RWPE1 (cell line): Measurements from ENCODE around the gene BCAS1.

Source experiments
- CTCF ChIA-PET: fragments of 350-600 bp; sonication (Branson Sonifier 250); formaldehyde crosslinking; extraction: SDS; loops from one replicate; lab custom pipeline; 2021; lab: Yijun Ruan, JAX
- POLR2A ChIA-PET: fragments of 400-600 bp; formaldehyde crosslinking; extraction: SDS; loops from one replicate; lab custom pipeline; 2020; ENCODE audit warnings: antibody characterized with exemption; ENCODE audit not compliant: low non-redundant PET; lab: Yijun Ruan, JAX
- DNase-seq: peaks from one replicate; pipeline ENCODE4 v3.0.0; 2012; ENCODE audit warnings: low spot score
- H3K27ac ChIP-seq: fragments of 450-650 bp; 2 replicates; pipeline ENCODE4 v1.5.1; 2017
- TF ChIP-seq, protein P1 (sequence below): fragments of 450-650 bp; conservative IDR thresholded peaks from 2 replicates; pipeline ENCODE4 v1.5.1; 2017; ENCODE audit warnings: low read depth, mild to moderate bottlenecking

The BCAS1 gene

DNA sequence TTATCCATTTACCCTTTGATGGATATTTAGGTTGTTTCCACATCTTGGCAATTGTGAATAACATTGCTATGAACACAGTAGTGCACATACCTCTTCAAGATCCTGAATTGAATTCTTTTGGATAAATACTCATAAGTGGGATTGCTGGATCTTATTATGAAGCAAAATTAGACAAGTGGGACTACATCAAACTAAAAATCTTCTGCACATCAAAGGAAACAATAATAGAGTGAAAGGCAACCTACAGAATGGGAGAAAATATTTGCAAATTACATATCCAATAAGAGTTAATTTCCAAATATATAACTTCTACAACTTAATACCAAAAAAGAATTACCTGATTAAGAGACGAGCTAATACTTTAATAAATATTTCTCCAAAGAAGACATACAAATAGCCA, 38.4 kb upstream of the BCAS1 start:
- TF ChIP-seq, protein P1, sequence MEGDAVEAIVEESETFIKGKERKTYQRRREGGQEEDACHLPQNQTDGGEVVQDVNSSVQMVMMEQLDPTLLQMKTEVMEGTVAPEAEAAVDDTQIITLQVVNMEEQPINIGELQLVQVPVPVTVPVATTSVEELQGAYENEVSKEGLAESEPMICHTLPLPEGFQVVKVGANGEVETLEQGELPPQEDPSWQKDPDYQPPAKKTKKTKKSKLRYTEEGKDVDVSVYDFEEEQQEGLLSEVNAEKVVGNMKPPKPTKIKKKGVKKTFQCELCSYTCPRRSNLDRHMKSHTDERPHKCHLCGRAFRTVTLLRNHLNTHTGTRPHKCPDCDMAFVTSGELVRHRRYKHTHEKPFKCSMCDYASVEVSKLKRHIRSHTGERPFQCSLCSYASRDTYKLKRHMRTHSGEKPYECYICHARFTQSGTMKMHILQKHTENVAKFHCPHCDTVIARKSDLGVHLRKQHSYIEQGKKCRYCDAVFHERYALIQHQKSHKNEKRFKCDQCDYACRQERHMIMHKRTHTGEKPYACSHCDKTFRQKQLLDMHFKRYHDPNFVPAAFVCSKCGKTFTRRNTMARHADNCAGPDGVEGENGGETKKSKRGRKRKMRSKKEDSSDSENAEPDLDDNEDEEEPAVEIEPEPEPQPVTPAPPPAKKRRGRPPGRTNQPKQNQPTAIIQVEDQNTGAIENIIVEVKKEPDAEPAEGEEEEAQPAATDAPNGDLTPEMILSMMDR, result no peak
- POLR2A ChIA-PET, result no interaction called here
- CTCF ChIA-PET, result interaction anchor here (0.5 to 1.6 kb wide), 6 partner anchors 12 to 402 kb away, joined by 3 to 6 read pairs (median 3); no protein-coding TSS in a partner anchor
- H3K27ac ChIP-seq, result no peak overlapping the region
- DNase-seq, result no peak

DNA sequence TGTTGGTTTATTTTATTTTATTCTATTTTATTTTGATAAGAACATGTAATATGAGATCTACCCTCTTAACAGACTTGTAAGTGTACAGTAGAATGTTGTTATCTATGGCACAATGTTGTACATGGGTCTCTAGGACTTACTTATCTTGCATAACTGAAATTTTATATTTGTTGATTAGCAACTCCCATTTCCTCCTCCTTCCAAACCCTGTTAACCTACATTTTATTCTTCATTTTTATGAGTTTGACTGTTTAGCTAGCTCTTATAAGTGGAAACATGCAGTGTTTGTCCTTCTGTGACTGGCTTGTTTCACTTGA, 37.9 kb upstream of the BCAS1 start:
- no peak for DNase-seq
- CTCF ChIA-PET, result interaction anchor here (1.6 kb wide), 1 partner anchor 91 kb away, joined by 6 read pairs; no protein-coding TSS in a partner anchor
- POLR2A ChIA-PET, result no interaction called here
- TF ChIP-seq, protein P1, result no peak
- no peak overlapping the region for H3K27ac ChIP-seq

DNA sequence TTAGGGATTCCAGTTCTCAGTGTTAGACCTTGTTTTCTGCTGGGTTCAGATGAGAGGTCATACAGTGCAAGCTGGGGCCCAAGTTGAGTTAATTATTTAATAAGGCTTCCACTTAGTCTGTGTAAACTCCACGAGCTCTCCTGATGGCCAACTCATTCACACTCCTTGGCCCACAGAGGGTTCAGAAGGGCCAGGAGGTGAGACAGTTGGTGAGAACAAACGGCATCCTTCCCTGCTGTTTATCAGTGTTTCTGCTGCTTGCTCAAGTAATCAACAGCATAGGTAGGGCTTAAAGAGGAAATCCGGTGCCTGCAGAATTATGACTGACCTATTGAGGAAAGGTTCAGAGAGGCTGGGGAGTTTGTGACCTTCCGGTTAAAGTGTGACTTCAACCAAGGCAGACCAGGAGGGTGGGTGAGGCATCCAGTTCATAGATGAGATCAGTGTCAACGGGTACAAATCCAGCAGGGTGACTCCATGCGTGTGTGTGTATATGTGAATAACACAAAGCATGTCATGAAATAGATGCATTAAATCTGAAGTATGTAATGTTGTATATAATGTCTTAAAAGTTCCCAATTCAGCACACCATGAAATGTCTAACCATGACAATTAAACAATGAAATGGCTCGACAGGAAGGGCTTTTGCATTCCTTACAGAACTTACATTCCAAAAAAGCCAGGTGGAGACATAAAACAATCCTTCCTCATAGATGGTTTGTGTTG, 37.4 kb upstream of the BCAS1 start:
- DNase-seq, result no peak
- ChIA-PET POLR2A (no interaction called here), CTCF (no interaction called here)
- H3K27ac ChIP-seq, result peak overlapping the region; percentile 62
- TF ChIP-seq, protein P1, result no peak

DNA sequence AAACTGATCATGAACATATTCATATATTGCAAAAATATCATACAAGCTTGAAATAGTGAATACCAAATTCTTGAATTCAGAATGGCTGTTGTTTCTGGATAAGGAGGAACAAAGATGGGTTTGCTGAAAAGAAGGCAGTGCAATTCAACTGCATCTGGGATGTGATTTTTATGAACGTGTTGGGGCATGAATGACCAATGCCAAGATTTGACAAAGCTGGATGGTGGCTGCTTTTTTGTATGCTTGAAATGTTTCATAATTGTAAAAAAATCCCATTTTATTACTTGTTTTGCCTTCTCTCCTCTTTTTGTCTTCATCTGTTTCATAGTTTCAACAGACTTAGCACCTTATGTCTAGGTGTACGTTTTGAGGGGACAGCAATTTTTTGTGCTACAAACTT, 36.8 kb upstream of the BCAS1 start:
- POLR2A ChIA-PET, result no interaction called here
- no peak for DNase-seq
- CTCF ChIA-PET, result no interaction called here
- H3K27ac ChIP-seq, result peak overlapping the region; percentile 62; the same call in 1 of the 2 replicates
- TF ChIP-seq, protein P1, result no peak

DNA sequence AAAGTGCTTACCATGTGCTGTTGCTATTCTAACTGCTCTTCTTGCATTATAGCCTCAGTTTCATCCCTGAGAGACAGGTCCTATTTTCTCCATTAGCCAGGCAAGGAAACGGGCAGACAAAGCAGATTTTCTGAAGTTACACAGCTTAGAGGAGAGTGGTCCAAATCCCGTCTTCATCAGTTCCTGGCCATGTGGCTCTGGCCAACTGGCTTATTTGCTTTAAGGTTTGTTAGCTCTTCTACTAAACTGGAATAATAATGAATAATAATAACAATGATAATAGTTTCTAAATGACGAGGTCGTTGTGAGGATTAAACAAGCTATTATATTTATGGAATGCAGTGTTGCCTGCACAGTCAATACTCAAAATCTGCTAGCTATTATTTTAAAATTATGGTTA, 35.8 kb upstream of the BCAS1 start:
- CTCF ChIA-PET, result interaction anchor here (0.5 to 4.2 kb wide), 6 partner anchors 9 to 171 kb away, joined by 3 to 22 read pairs (median 4); no protein-coding TSS in a partner anchor
- TF ChIP-seq, protein P1, result no peak
- H3K27ac ChIP-seq, result no peak overlapping the region
- POLR2A ChIA-PET, result no interaction called here
- DNase-seq, result no peak

DNA sequence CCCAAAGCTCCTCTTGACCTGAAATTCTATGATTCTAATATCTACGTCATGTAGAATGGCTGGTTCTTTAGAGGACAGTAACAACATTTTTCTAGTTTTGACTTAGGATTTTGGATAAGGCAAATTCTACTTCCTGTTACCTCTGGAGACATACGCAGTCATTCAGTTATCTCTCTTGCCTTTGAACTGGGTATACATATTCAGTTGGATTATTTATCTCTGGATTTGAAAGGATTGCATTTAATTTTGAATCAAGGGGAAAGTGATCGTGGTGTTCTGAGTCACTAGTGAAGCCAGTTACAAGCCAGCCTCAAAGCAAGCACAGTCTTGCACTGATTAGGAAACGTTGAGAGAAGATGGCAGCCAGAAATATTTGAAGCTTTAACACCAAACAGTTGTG, 35.3 kb upstream of the BCAS1 start:
- DNase-seq, result peak; percentile 80
- ChIA-PET POLR2A (no interaction called here), CTCF (interaction anchor here (0.6 to 4.2 kb wide), 6 partner anchors 9 to 576 kb away, joined by 3 to 22 read pairs (median 8); no protein-coding TSS in a partner anchor)
- TF ChIP-seq, protein P1, result no peak
- H3K27ac ChIP-seq, result no peak overlapping the region
